RPMI7951 (cell line): ENCODE data around the gene SLC25A21. TPM values are rescaled to one million over a fixed set of nuclear protein-coding genes. Genes with fewer than 3 reads are reported as not detected.
A peak's percentile ranks its signal among the peaks of the same experiment; 100 is the strongest.
"Not testable (repeated sequence)": the region's sequence is repeated elsewhere in the genome, so short reads cannot be mapped to it uniquely, and the experiment has no call there.

Experiments
- DNase-seq: peaks from one replicate; pipeline ENCODE4 v3.0.0-alpha.2; 2012; ENCODE audit warnings: low read depth
- total RNA-seq: library from RNA; depleted of rRNA; stranded (reverse); fragments of >200 nt; shearing (Covaris generic); gene quantifications from 2 replicates; pipeline ENCODE4 v1.2.3, GENCODE V29; 2014

Gene SLC25A21
- total RNA-seq, 1 experiment from 2014 or later: 0.84 TPM

- no peak for DNase-seq
Observed at GRCh38 chr14:36988568-36988967, 183.8 kb downstream of the SLC25A21 start.

- DNase-seq: no peak
Observed at GRCh38 chr14:36986407-36986806, 186.0 kb downstream of the SLC25A21 start.

- no peak for DNase-seq
Observed at GRCh38 chr14:36981832-36982529, 190.4 kb downstream of the SLC25A21 start.

- not testable (repeated sequence) for DNase-seq
Observed at GRCh38 chr14:36980413-36980812, 192.0 kb downstream of the SLC25A21 start.

- no peak for DNase-seq
Observed at GRCh38 chr14:36979863-36980262, 192.5 kb downstream of the SLC25A21 start.

GRCh38 chr14:36976571-36977023 lies 195.8 kb downstream of the SLC25A21 start:
- peak; percentile 2 for DNase-seq

GRCh38 chr14:36975834-36976233 lies 196.6 kb downstream of the SLC25A21 start:
- DNase-seq: peak; percentile 24

- DNase-seq: no peak
Observed at GRCh38 chr14:36974985-36975384, 197.4 kb downstream of the SLC25A21 start.

GRCh38 chr14:36973806-36974442 lies 198.5 kb downstream of the SLC25A21 start:
- no peak for DNase-seq

- DNase-seq: no peak
Observed at GRCh38 chr14:36971263-36971855, 201.0 kb downstream of the SLC25A21 start.

GRCh38 chr14:36967892-36968555 lies 204.4 kb downstream of the SLC25A21 start:
- DNase-seq: no peak

GRCh38 chr14:36955967-36956366 lies 216.4 kb downstream of the SLC25A21 start:
- DNase-seq: no peak

GRCh38 chr14:36955376-36955775 lies 217.0 kb downstream of the SLC25A21 start:
- no peak for DNase-seq

- DNase-seq: peak; percentile 27
Observed at GRCh38 chr14:36952689-36953088, 219.7 kb downstream of the SLC25A21 start.

GRCh38 chr14:36951380-36951911 lies 221.0 kb downstream of the SLC25A21 start:
- DNase-seq: no peak

- peak; percentile 8 for DNase-seq
Observed at GRCh38 chr14:36950812-36951211, 221.6 kb downstream of the SLC25A21 start.

GRCh38 chr14:36949371-36949770 lies 223.0 kb downstream of the SLC25A21 start:
- DNase-seq: no peak

- no peak for DNase-seq
Observed at GRCh38 chr14:36948157-36948859, 224.1 kb downstream of the SLC25A21 start.

GRCh38 chr14:36947362-36947761 lies 225.0 kb downstream of the SLC25A21 start:
- no peak for DNase-seq

- DNase-seq: no peak
Observed at GRCh38 chr14:36946872-36947271, 225.5 kb downstream of the SLC25A21 start.

- peak; percentile 67 for DNase-seq
Observed at GRCh38 chr14:36944307-36945010, 227.9 kb downstream of the SLC25A21 start.
